Measurements from ENCODE around the gene TAS1R2. TPM values are rescaled to one million over a fixed set of nuclear protein-coding genes. Genes with fewer than 3 reads are reported as not detected.
A peak's percentile ranks its signal among the peaks of the same experiment; 100 is the strongest.

TAS1R2 gene
- total and polyA plus RNA-seq, 2 of the 8 experiments (the other 6 are each of a cell fraction or from before 2014, with no cell fraction given), result not detected

GRCh38 chr1:18840145-18840544 is 19.3 kb downstream of the TAS1R2 start:
- Histone ChIP-seq H3K9ac (replicated peaks in 1 of 4; ENCODE audit: extremely low read depth in 1 of 4, low read depth in 3 of 4, low read length in 3 of 4) (no peak overlapping the region), H4K5ac (ENCODE audit: insufficient read length, low read depth, low read length) (no peak overlapping the region), H3K27me3 (replicated peaks in 1 of 4; ENCODE audit: control insufficient read depth in 3 of 4, extremely low read depth in 1 of 4, insufficient read depth in 3 of 4, low read length in 3 of 4) (peaks cover 0 to 6% (median 3%) of the 10 kb centered on the region in 4 experiments; a peak in 3 of 7 replicates), H3K4ac (replicated peaks; ENCODE audit: insufficient read length, low read depth, low read length) (no peak overlapping the region), H3K36me3 (ENCODE audit: control insufficient read depth in 2 of 4, insufficient read depth in 4 of 4, low read length in 3 of 4) (no peaks in the 10 kb centered on the region), H3K79me2 (ENCODE audit: control insufficient read depth in 1 of 2, insufficient read depth in 2 of 2, low read length in 2 of 2) (no peaks in the 10 kb centered on the region), H3K23me2 (ENCODE audit: low read depth, low read length) (no peaks in the 10 kb centered on the region; the same call in 1 of the 2 replicates), H3K56ac (replicated peaks; ENCODE audit: insufficient read length, low read depth, low read length) (no peak overlapping the region), H2BK120ac (replicated peaks; ENCODE audit: low read depth, low read length) (no peak overlapping the region), H2BK12ac (ENCODE audit: low read depth, low read length) (no peak overlapping the region), H3K79me1 (ENCODE audit: low read depth, low read length) (no peaks in the 10 kb centered on the region), H4K8ac (ENCODE audit: extremely low read depth, insufficient read depth, low read length) (0 out of 2 replicates have a peak overlapping the region, but pooled peaks have one; percentile 17), H3K18ac (ENCODE audit: extremely low read depth, low read length) (no peak overlapping the region), H2BK20ac (ENCODE audit: low read length) (no peak overlapping the region), H4K20me1 (replicated peaks in 1 of 2; ENCODE audit: control insufficient read depth in 1 of 2, insufficient read depth in 2 of 2, low read length in 2 of 2) (no peaks in the 10 kb centered on the region), H3K4me3 (ENCODE audit: extremely low read depth in 1 of 4, insufficient read depth in 2 of 4, low read depth in 3 of 4, low read length in 4 of 4) (no peak overlapping the region), H2AK5ac (ENCODE audit: low read depth, low read length) (no peak overlapping the region), H3K23ac (ENCODE audit: insufficient read length) (no peak overlapping the region), H2BK15ac (ENCODE audit: low read length) (no peak overlapping the region), H2AFZ (ENCODE audit: low read length) (no peak overlapping the region), H3K14ac (ENCODE audit: insufficient read length) (no peak overlapping the region), H3K4me1 (replicated peaks in 1 of 4; ENCODE audit: control insufficient read depth in 3 of 4, insufficient read depth in 4 of 4, low read length in 3 of 4) (no peaks in the 10 kb centered on the region), H3K27ac (ENCODE audit: low read depth, low read length) (no peak overlapping the region), H3K4me2 (ENCODE audit: insufficient read depth in 1 of 2, low read depth in 2 of 2, low read length in 2 of 2) (no peak overlapping the region), H3K9me3 (ENCODE audit: insufficient read depth in 2 of 2, low read depth in 1 of 2, low read length in 1 of 2) (no peaks in the 10 kb centered on the region), H2BK5ac (ENCODE audit: low read depth, low read length) (no peak overlapping the region), H4K91ac (replicated peaks; ENCODE audit: insufficient read length, low read length) (no peak overlapping the region)
- DNase-seq (ENCODE audit: low read depth in 1 of 2, low spot score in 2 of 2) (no peak), FAIRE-seq (no peak)
- TF ChIP-seq SUZ12 (IDR thresholded peaks at IDR 0.05; ENCODE audit: low read length) (no peak), TAF1 (IDR thresholded peaks at IDR 0.05; ENCODE audit: low read depth, low read length) (no peak), JUN (IDR thresholded peaks at IDR 0.05; ENCODE audit: low read depth, low read length) (no peak), BCL11A (IDR thresholded peaks at IDR 0.05; ENCODE audit: low read depth in 2 of 2, low read length in 2 of 2) (no peak), E2F6 (IDR thresholded peaks at IDR 0.05) (no peak), CTCF (IDR thresholded peaks at IDR 0.05; ENCODE audit: control extremely low read depth in 1 of 3, insufficient read depth in 1 of 3, low read depth in 1 of 3, low read length in 3 of 3) (no peak), CBX5 (IDR thresholded peaks at IDR 0.05; ENCODE audit: low read depth, low read length) (no peak), TAF7 (optimal IDR thresholded peaks at IDR 0.05; ENCODE audit: borderline replicate concordance, low read depth, low read length) (no peak), ASH2L (IDR thresholded peaks at IDR 0.05; ENCODE audit: low read length) (no peak), EZH2 (IDR thresholded peaks at IDR 0.05; ENCODE audit: low read depth, low read length, severe bottlenecking) (no peak), NRF1 (IDR thresholded peaks at IDR 0.05; ENCODE audit: low read depth, low read length) (no peak), BACH1 (IDR thresholded peaks at IDR 0.05; ENCODE audit: low read length) (no peak)
- CTCF ChIA-PET (ENCODE audit: partially characterized antibody), result no interaction called here
- POLR2A ChIA-PET (ENCODE audit: partially characterized antibody), result no interaction called here
- WGBS, 2 experiments (ENCODE audit: extremely low coverage in 1 of 2, insufficient coverage in 1 of 2, insufficient read length in 1 of 2, insufficient replicate concordance in 2 of 2, low coverage in 1 of 2, low lambda C conversion rate in 2 of 2, missing lambda C conversion rate in 1 of 2), result 88% methylated on average over 17 of the region's 17 CpGs; no CpG with 5 or more reads in 1 of the 2 experiments
